HL-60 (cell line): ENCODE data around the gene MTR.
"Not testable (repeated sequence)": the region's sequence is repeated elsewhere in the genome, so short reads cannot be mapped to it uniquely, and the experiment has no call there.

Source experiments
- DNase-seq, 2 experiments: peaks; one replicate each; pipeline ENCODE4 v3.0.0-alpha.2; 2010 to 2020; ENCODE audit warnings: low read depth in 1 of 2, low spot score in 1 of 2
- H3K27ac ChIP-seq: fragments of 250-450 bp; sonication (Bioruptor Pico); replicated peaks from 2 replicates; pipeline ENCODE4 v1.5.1; 2020; ENCODE audit warnings: mild to moderate bottlenecking, moderate library complexity
- H3K27me3 ChIP-seq: fragments of 250-450 bp; sonication (Bioruptor Pico); 2 replicates; pipeline ENCODE4 v1.5.1; 2021; ENCODE audit warnings: mild to moderate bottlenecking, moderate library complexity; ENCODE audit not compliant: insufficient read depth, poor library complexity, severe bottlenecking
- H3K4me3 ChIP-seq: replicated peaks from 2 replicates; pipeline ENCODE4 v1.5.1; 2011; ENCODE audit warnings: mild to moderate bottlenecking, control low read depth, low read length; ENCODE audit not compliant: insufficient read depth
- CTCF ChIP-seq: IDR thresholded peaks from one replicate; pipeline ENCODE4 v1.5.1; 2011; ENCODE audit warnings: low read length, control low read depth, inconsistent platforms; ENCODE audit not compliant: insufficient read depth
- GABPA ChIP-seq: IDR thresholded peaks from 2 replicates; pipeline ENCODE4 v1.6.1; 2012; ENCODE audit warnings: low read depth
- POLR2AphosphoS5 ChIP-seq: IDR thresholded peaks from 2 replicates; pipeline ENCODE4 v1.6.1; 2012; ENCODE audit warnings: low read depth
- REST ChIP-seq: IDR thresholded peaks from 2 replicates; pipeline ENCODE4 v1.6.1; 2012; ENCODE audit warnings: low read depth; ENCODE audit not compliant: insufficient replicate concordance
- SPI1 ChIP-seq: IDR thresholded peaks from 2 replicates; pipeline ENCODE4 v1.6.1; 2012; ENCODE audit warnings: low read depth, mild to moderate bottlenecking, borderline replicate concordance

MTR gene

GRCh38 chr1:236908669-236909068 is 113.6 kb downstream of the MTR start:
- TF ChIP-seq REST: no peak
- no peak for TF ChIP-seq CTCF
- TF ChIP-seq POLR2AphosphoS5: no peak
- no peak for TF ChIP-seq GABPA
- TF ChIP-seq SPI1: no peak
- no peak for DNase-seq
- H3K27ac ChIP-seq: no peak overlapping the region
- no peak overlapping the region for H3K4me3 ChIP-seq
- H3K27me3 ChIP-seq: no peaks in the 10 kb centered on the region

GRCh38 chr1:236911047-236911446 is 116.0 kb downstream of the MTR start:
- not testable (repeated sequence) for H3K27ac ChIP-seq, H3K27me3 ChIP-seq, DNase-seq, H3K4me3 ChIP-seq

- Histone ChIP-seq H3K4me3 (no peak overlapping the region), H3K27ac (no peak overlapping the region), H3K27me3 (no peaks in the 10 kb centered on the region)
- no peak for TF ChIP-seq GABPA
- no peak for TF ChIP-seq SPI1
- no peak for DNase-seq
Observed at GRCh38 chr1:236913371-236914037, 118.4 kb downstream of the MTR start.

GRCh38 chr1:236914375-236914774 is 119.3 kb downstream of the MTR start:
- no peak overlapping the region for H3K27ac ChIP-seq
- TF ChIP-seq REST (no peak), CTCF (no peak), POLR2AphosphoS5 (no peak), SPI1 (no peak), GABPA (no peak)
- DNase-seq: no peak
- no peak overlapping the region for H3K4me3 ChIP-seq
- H3K27me3 ChIP-seq: no peaks in the 10 kb centered on the region

GRCh38 chr1:236916131-236916800 is 121.2 kb downstream of the MTR start:
- Histone ChIP-seq H3K27ac (no peak overlapping the region), H3K27me3 (no peaks in the 10 kb centered on the region), H3K4me3 (no peak overlapping the region)
- TF ChIP-seq POLR2AphosphoS5: no peak
- no peak for TF ChIP-seq CTCF
- no peak for TF ChIP-seq GABPA
- DNase-seq: no peak
